Measurements from ENCODE around the gene N4BP2L1. TPM values are rescaled to one million over a fixed set of nuclear protein-coding genes. Genes with fewer than 3 reads are reported as not detected.
A peak's percentile ranks its signal among the peaks of the same experiment; 100 is the strongest.

The N4BP2L1 gene
- total RNA-seq, 2 experiments from 2014 or later = 7.9 to 14.6 TPM

DNA sequence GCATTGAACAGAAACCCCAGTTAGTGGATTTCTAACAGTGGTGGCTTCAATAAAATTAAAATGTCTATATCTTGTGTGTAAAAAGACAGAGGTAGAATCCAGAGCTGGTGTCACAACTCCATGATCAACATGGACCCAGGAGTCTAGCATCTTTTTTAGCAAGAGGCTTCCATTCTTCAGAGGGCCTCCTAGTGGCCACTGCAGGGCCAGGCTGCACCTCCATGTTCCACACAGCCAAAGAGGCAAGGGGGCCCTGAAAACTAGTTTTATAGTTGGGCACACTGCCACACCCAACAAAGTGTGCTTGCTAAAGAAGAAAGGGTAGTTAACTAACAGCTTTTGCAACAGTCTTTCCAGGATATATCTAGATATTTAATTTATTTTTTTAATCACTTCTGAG lies 12.9 kb downstream of the N4BP2L1 start:
- TF ChIP-seq EZH2phosphoT487 (IDR thresholded peaks at IDR 0.05; ENCODE audit: borderline replicate concordance, low read depth, low read length) (no peak), CTCF (conservative IDR thresholded peaks at IDR 0.05; ENCODE audit: low read length) (peak; percentile 72)
- CTCF ChIA-PET (ENCODE audit: unreplicated experiment) = no interaction called here
- DNase-seq (ENCODE audit: low spot score) = peak; percentile 20
- Histone ChIP-seq H3K27ac (ENCODE audit: low read depth, low read length, poor library complexity, severe bottlenecking) (no peak overlapping the region), H3K4me1 (ENCODE audit: insufficient read depth, low read length, poor library complexity, severe bottlenecking) (no peaks in the 10 kb centered on the region), H2AFZ (ENCODE audit: low read length) (no peak overlapping the region), H3K79me2 (ENCODE audit: insufficient read depth, low read depth, low read length) (no peaks in the 10 kb centered on the region), H3K4me2 (ENCODE audit: low read length) (no peak overlapping the region), H4K20me1 (ENCODE audit: insufficient read depth, low read length) (no peaks in the 10 kb centered on the region), H3K36me3 (ENCODE audit: insufficient read depth, low read length) (peaks cover 3% of the 10 kb centered on the region; the same call in 1 of the 2 replicates), H3K4me3 (ENCODE audit: low read depth, low read length, poor library complexity, severe bottlenecking) (no peak overlapping the region), H3K9me2 (ENCODE audit: insufficient read depth, low read length) (no peaks in the 10 kb centered on the region), H3K9me3 (ENCODE audit: low read length) (peaks cover 3% of the 10 kb centered on the region; the same call in 1 of the 2 replicates)
- no TSS peak for BruUV-seq (replicated peaks)
- POLR2A ChIA-PET = interaction anchor here (0.9 to 1.0 kb wide), 2 partner anchors 18 to 28 kb away, joined by 3 to 7 read pairs; no protein-coding TSS in a partner anchor
- intact Hi-C loops (cut with micrococcal nuclease; ENCODE audit: unreplicated experiment) = no loop called here

DNA sequence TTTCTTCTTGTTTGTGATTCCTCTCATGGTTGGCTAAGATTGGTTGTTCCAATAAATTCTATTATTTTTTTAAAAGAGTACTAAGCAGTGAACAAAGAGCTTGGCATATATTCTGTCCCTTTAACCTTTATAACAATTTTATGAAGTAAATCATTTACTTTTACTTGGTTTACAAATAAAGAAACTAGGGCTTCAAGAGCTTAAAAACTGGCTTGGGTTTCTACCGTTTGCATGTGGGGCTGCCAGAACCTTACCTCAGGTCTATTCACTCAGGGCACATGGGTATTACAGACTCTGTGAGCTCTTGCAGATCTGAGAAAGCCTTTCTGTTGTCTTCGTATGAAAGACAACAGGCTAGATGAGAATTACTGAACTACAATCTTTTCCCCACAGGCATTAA lies 13.3 kb downstream of the N4BP2L1 start:
- no peak for DNase-seq (ENCODE audit: low spot score)
- Histone ChIP-seq H3K9me3 (ENCODE audit: low read length) (no peaks in the 10 kb centered on the region), H3K4me2 (ENCODE audit: low read length) (no peak overlapping the region), H3K4me3 (ENCODE audit: low read depth, low read length, poor library complexity, severe bottlenecking) (no peak overlapping the region), H3K27ac (ENCODE audit: low read depth, low read length, poor library complexity, severe bottlenecking) (no peak overlapping the region), H3K36me3 (ENCODE audit: insufficient read depth, low read length) (no peaks in the 10 kb centered on the region; the same call in 1 of the 2 replicates), H4K20me1 (ENCODE audit: insufficient read depth, low read length) (no peaks in the 10 kb centered on the region), H3K9me2 (ENCODE audit: insufficient read depth, low read length) (no peaks in the 10 kb centered on the region), H3K79me2 (ENCODE audit: insufficient read depth, low read depth, low read length) (no peaks in the 10 kb centered on the region), H2AFZ (ENCODE audit: low read length) (no peak overlapping the region), H3K4me1 (ENCODE audit: insufficient read depth, low read length, poor library complexity, severe bottlenecking) (no peaks in the 10 kb centered on the region)
- no TSS peak for BruUV-seq (replicated peaks)
- no peak for TF ChIP-seq EZH2phosphoT487 (IDR thresholded peaks at IDR 0.05; ENCODE audit: borderline replicate concordance, low read depth, low read length)
- TF ChIP-seq CTCF (conservative IDR thresholded peaks at IDR 0.05; ENCODE audit: low read length) = no peak
- ChIA-PET CTCF (ENCODE audit: unreplicated experiment) (no interaction called here), POLR2A (interaction anchor here (0.8 to 0.9 kb wide), 2 partner anchors 10 to 28 kb away, joined by 3 to 7 read pairs; no protein-coding TSS in a partner anchor)
- intact Hi-C loops (cut with micrococcal nuclease; ENCODE audit: unreplicated experiment) = no loop called here

DNA sequence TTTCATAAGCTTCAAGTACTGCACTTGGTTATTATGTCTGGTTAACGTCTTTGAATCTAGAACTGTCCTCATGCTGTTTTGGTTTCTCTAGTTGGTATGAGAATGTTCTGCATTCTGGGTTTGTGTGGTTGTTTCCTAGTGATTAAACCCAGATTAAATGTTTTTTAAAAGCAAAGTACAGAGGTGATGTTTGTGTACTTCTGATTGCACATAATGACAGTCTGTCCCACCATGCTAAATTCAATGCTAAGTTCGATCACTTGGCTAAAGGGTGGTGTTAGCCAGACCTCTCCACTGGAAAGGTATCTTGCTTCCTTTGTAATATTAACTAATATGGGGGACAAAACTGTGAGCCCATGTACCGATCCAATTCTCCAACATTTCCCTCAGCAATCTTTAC lies 14.6 kb downstream of the N4BP2L1 start:
- no peak overlapping the region for H3K27ac ChIP-seq (ENCODE audit: low read depth, low read length, poor library complexity, severe bottlenecking)
- no peaks in the 10 kb centered on the region for H3K4me1 ChIP-seq (ENCODE audit: insufficient read depth, low read length, poor library complexity, severe bottlenecking)
- intact Hi-C loops (cut with micrococcal nuclease; ENCODE audit: unreplicated experiment) = no loop called here
- H3K4me3 ChIP-seq (ENCODE audit: low read depth, low read length, poor library complexity, severe bottlenecking) = no peak overlapping the region
- BruUV-seq (replicated peaks) = no TSS peak
- CTCF ChIA-PET (ENCODE audit: unreplicated experiment) = no interaction called here
- H3K36me3 ChIP-seq (ENCODE audit: insufficient read depth, low read length) = no peaks in the 10 kb centered on the region
- no peak for TF ChIP-seq EZH2phosphoT487 (IDR thresholded peaks at IDR 0.05; ENCODE audit: borderline replicate concordance, low read depth, low read length)
- no peak for TF ChIP-seq CTCF (conservative IDR thresholded peaks at IDR 0.05; ENCODE audit: low read length)
- no peaks in the 10 kb centered on the region for H4K20me1 ChIP-seq (ENCODE audit: insufficient read depth, low read length)
- H2AFZ ChIP-seq (ENCODE audit: low read length) = no peak overlapping the region
- DNase-seq (ENCODE audit: low spot score) = no peak
- H3K9me2 ChIP-seq (ENCODE audit: insufficient read depth, low read length) = no peaks in the 10 kb centered on the region
- no peaks in the 10 kb centered on the region for H3K79me2 ChIP-seq (ENCODE audit: insufficient read depth, low read depth, low read length)
- H3K4me2 ChIP-seq (ENCODE audit: low read length) = no peak overlapping the region
- H3K9me3 ChIP-seq (ENCODE audit: low read length) = no peaks in the 10 kb centered on the region
- POLR2A ChIA-PET = no interaction called here

Measured in OCI-LY7 (cell line).